GDM1 (cell line): ENCODE measurements around the gene SPAAR.
"Not testable (repeated sequence)": the region's sequence is repeated elsewhere in the genome, so short reads cannot be mapped to it uniquely, and the experiment has no call there.

Experiments
- DNase-seq: peaks from one replicate; lab custom pipeline; 2025; lab: John Stamatoyannopoulos, UW

Gene SPAAR

DNA sequence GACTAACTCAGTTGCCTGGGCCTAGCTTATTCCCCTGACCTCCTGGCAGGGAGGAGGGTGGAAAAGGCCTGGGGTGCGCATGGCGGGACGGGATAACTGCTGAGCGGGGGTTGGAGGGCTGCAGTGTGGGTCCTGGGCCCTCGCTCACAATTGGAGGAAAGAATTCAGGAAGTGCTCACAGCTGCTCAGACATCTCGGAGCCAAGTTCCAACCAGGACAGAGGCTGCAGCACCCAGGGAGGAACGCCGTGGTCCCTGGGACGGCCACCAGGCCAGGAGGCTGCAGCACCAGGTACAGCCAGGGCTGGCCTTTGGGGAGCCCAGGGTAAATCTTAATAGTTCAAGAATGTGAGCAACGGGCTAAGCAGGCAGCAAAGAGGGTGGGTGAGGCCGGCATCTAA is at the start of gene SPAAR:
Gene SPAAR, plus strand, starts transcription at position 217 of the 400 bp plus-strand sequence. CDS start 974 bp downstream, outside the sequence.
- no peak for DNase-seq

DNA sequence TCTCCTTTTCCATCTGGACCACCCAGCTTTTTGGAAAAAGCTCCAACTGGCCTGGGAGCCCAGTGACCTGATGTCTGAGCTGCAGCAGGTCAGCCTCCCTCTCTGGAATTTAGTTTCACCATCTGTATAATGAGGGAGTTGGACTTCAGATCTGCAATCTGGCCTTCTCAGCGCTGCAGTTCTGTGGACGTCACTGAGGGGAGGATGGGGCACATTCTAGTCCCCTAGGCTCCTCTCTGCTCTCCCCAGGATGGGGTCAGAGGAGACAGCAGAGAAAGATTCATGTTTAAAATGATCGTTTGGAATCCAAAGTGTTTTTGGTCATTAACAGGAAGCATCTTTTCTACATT is 49.3 kb upstream of the SPAAR start:
- no peak for DNase-seq

DNA sequence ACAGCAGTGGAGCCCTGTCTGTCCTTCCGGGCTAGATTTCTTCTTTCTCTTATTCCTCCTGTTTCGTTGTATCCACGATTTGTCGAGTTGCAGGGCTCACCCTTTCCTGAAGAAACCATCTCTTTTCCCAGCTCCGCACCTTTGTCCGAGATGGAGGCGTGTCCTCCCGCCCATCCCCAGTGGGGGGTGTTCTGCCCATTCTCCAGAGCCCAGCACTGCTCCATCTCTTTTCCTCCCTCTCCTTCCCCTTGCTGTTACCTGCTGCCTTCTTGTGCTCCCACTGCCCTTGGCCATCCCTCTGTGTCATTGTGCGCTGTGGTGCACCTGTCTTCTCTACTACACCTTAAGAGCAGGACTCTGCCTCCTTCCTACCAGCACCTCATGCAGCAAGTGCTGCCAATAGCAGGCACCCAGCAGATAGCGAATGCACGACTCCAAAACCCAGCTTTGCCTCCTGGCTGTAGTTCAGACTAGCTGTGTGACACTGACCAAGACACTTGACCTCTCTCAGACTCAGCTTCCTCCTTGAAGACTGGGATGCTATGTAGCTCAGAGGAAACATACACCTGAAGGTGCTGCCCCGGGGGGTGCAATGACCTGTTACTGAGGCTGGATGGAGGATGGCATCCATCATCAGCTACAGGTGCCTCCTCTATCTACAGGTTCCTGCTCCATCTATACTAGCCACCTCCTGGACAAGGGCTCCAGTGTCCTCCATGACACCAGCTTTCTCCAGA is 48.0 kb upstream of the SPAAR start:
- no peak for DNase-seq

- no peak for DNase-seq
Measured at GRCh38 chr9:35862328-35862727, 47.0 kb upstream of the SPAAR start.

DNA sequence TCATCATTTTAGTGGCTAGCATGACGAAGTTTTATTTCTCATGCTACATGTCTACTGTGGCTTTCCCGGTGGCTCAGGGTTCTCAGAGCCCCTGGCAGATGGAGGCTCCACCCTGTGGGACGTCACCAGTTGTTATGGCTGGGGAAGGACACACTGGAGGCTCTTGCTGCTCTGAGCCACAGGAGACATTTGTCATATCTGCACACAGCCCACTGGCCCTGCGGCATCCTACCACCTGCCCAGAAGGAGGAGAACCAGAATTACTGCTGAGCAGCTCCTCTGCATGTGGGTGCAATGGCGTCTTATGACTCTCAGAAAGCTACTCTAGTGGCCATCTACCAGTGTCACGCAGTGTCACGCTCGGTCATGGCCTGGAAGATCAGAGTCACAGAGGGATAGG is 45.7 kb upstream of the SPAAR start:
- no peak for DNase-seq

- no peak for DNase-seq
Measured at GRCh38 chr9:35864695-35865255, 44.5 kb upstream of the SPAAR start.

DNA sequence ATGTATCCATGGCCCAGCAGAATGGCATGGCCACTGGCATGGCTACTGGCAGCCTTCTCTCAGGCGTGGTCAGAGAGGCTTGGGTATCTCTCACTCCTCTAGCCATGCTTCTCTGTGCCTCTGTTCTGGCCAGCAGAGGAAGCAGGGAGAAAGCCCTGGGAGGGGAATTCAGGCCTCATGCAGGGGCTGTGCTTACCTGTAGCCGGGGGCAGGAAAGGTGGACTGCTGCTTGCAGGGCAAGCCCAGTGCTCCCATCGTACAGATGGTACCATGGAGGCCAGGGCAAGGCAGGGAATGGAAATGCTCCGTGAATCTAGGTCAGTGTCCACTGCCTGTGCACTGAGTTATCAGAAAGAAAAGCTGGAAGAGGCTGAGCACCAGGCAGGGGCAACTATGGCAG is 41.8 kb upstream of the SPAAR start:
- no peak for DNase-seq

GRCh38 chr9:35868933-35869332 is 40.4 kb upstream of the SPAAR start:
- DNase-seq, result no peak

GRCh38 chr9:35869621-35870216 is 39.6 kb upstream of the SPAAR start:
- no peak for DNase-seq

GRCh38 chr9:35870351-35870923 is 38.9 kb upstream of the SPAAR start, which contains the start of gene OR13J1:
TSS of gene OR13J1 (minus strand) at chr9:35870401. CDS start at chr9:35870401, 0 bp downstream.
- DNase-seq, result no peak

- no peak for DNase-seq
Measured at GRCh38 chr9:35871545-35871944, 37.7 kb upstream of the SPAAR start.

DNA sequence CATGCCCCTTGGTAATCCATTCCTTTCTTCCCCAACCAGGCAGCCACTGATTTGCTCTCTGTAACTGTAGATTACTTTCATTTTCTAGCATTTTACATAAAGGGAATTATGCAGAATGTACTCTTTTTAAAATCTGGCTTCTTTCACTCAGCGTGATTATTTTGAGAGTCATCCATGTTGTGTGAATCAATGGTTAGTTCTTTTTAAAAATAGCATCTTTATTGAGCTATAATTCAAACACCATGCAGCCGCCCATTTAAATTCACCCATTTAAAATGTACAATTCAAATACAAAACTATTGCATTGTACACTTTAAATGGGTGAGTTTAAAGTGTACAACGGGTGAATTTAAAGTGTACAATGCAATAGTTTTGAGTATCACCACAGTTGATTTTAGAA is 36.8 kb upstream of the SPAAR start:
- no peak for DNase-seq

DNA sequence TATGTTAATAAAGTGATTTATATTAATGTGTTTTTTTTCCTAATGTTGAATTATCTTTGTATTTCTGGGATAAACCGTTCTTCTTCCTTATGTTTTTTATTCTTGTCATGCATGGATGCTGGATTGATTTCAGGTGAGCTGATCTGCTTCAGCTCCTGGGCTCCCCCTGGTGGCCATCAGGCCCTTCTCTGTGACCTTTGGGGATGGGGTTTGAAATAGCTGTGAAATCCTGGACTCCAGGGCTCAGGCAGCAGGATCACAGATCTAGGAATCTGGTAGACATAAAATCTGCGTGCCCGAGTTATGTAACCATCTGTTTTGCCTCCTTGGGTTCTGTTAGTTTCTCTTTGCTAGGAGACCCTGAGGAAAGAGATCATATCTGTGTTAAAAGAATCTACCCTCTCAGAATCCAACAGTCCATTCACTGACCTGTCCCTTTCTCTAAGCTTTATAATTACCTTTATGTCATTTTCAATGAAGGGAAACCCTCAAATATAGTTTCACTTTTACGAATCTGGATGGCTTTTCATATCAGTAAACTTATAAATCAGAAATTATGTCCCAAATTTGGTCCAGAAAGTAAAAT is 26.9 kb upstream of the SPAAR start:
- DNase-seq, result no peak

DNA sequence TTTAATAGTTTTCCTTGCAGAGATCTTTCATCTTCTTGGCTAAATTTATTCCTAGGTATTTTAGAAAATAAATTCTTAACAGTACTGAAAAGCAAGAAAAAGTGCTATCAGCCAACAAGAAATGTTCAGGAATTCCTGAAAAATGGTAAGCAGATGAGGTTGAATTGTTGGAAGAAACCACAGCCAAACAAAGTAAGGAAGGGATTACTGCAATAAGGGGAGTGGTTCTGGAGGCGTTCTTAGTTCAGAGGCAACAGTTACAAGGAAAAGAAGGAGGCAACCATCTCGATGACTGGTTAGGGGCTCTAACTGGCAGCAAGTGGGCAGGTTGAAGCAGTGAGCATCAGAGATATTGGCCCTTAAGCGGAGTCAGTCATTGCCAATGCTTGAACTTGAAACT is 26.3 kb upstream of the SPAAR start:
- DNase-seq, result no peak

DNA sequence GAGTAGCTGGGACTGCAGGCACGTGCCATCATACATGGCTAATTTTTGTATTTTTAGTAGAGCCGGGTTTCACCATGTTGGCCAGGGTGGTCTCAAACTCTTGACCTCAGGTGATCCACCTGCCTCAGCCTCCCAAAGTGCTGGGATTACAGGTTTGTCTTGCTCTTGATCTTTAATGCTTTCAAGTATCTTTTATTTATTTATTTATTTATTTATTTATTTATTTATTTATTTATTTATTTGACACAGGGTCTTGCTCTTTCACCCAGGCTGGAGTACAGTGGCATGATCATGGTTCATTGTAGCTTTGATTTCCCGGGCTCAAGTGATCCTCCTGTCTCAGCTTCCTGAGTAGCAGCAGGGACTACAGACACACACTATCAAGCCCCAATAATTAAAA is 24.4 kb upstream of the SPAAR start:
- DNase-seq, result not testable (repeated sequence)

- DNase-seq, result no peak
Measured at GRCh38 chr9:35891646-35892045, 17.6 kb upstream of the SPAAR start.

DNA sequence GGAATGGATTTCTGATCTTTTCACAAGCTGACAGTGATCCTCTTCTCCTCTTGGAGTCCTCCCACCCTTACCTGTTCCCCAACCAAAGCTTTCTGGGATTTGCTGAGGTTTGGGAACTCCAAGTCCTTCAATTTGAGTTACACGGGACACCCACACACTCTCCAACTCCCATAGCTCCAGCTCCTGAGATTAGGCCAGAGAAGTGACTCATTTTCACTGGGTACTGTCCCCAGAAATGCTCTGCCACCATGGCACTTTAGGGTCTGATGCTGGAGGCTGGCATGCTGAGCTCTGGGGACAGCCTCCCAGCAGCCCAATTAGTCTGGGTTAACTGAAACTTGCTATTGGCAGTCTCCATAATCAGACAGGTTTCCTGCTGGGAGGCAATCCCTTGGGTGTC is 17.2 kb upstream of the SPAAR start:
- DNase-seq, result no peak

- no peak for DNase-seq
Measured at GRCh38 chr9:35896570-35896969, 12.7 kb upstream of the SPAAR start.

GRCh38 chr9:35897376-35898099 is 11.8 kb upstream of the SPAAR start:
- not testable (repeated sequence) for DNase-seq

DNA sequence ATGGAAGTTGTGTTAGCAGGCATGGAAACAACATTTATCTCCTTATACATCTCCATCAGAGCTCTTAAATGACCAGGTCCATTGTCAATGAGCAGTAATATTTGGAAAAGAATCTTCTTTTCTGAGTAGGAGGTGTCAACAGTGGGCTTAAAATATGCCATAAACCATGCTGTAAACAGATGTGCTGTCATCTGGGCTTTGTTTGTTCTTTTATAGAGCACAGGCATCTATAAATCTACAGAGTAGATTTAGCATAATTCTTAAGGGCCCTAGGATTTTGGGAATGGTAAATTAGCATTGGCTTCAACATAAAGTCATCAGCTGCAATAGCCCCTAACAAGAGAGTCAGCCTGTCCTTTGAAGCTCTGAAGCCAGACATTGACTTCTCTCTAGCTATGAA is 11.0 kb upstream of the SPAAR start:
- no peak for DNase-seq

- DNase-seq, result no peak
Measured at GRCh38 chr9:35899021-35899420, 10.3 kb upstream of the SPAAR start.

DNA sequence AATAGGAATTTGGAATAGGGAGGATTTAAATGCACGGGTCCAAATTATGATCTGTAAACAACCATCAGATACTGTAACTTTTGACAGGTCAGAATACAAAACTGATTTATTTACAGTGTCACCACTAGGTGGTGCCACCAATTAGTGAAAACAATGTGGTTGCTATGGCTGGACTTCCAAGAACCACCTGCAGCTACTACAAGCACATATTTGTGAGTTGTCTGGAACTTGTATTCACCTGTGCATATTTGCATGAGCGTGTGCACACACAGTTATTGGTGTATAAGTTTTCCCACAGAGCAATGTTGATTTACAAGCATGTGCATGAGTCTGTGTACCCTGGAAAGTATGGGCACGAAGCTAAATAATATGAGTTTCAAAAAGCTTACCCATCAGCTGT is 6.2 kb upstream of the SPAAR start:
- peak; percentile 6 for DNase-seq
